DND-41 (cell line): ENCODE measurements around the gene FPR3.

ENCODE experiments used
- ATAC-seq: fragments of 200-7000 bp; cut with Tn5 transposase; 3 replicates; pipeline ENCODE4 v1.9.1; 2021; ENCODE audit warnings: low read depth; ENCODE audit not compliant: insufficient read depth
- DNase-seq: peaks from one replicate; pipeline ENCODE4 v3.0.0-alpha.2; 2020
- H2AFZ ChIP-seq: 2 replicates; pipeline ENCODE4 v1.6.0; 2012; ENCODE audit warnings: low read depth, low read length
- H3K27ac ChIP-seq: 2 replicates; pipeline ENCODE4 v1.5.1; 2012; ENCODE audit warnings: low read length, inconsistent platforms
- H3K27me3 ChIP-seq: fragments of 200-600 bp; sonication (generic); 2 replicates; pipeline ENCODE4 v1.6.0; 2012; ENCODE audit warnings: low read length, mild to moderate bottlenecking, inconsistent platforms; ENCODE audit not compliant: insufficient read depth, poor library complexity
- H3K36me3 ChIP-seq: 2 replicates; pipeline ENCODE4 v1.5.1; 2012; ENCODE audit warnings: low read length, inconsistent platforms; ENCODE audit not compliant: insufficient read depth
- H3K4me1 ChIP-seq: 2 replicates; pipeline ENCODE4 v1.5.1; 2012; ENCODE audit warnings: mild to moderate bottlenecking, low read length; ENCODE audit not compliant: insufficient read depth
- H3K4me2 ChIP-seq: 2 replicates; pipeline ENCODE4 v1.6.0; 2012; ENCODE audit warnings: mild to moderate bottlenecking, moderate library complexity, low read length, inconsistent platforms; ENCODE audit not compliant: insufficient read depth
- H3K4me3 ChIP-seq, 2 experiments: fragments of 200-600 bp in 1 of 2; shearing (Covaris generic) in 1 of 2; 2 replicates each; pipeline ENCODE4 v1.5.1; 2012 to 2016; ENCODE audit warnings: inconsistent platforms in 2 of 2, low read length in 2 of 2, mild to moderate bottlenecking in 2 of 2, low read depth in 1 of 2, moderate library complexity in 1 of 2
- H3K79me2 ChIP-seq: 2 replicates; pipeline ENCODE4 v1.6.0; 2012; ENCODE audit warnings: low read length, inconsistent platforms; ENCODE audit not compliant: insufficient read depth
- H3K9ac ChIP-seq: 2 replicates; pipeline ENCODE4 v1.6.0; 2012; ENCODE audit warnings: low read depth, mild to moderate bottlenecking, inconsistent platforms, low read length, moderate library complexity
- H3K9me3 ChIP-seq: 2 replicates; pipeline ENCODE4 v1.5.1; 2012; ENCODE audit warnings: low read length, moderate library complexity, mild to moderate bottlenecking, inconsistent platforms; ENCODE audit not compliant: insufficient read depth, severe bottlenecking
- H4K20me1 ChIP-seq: 2 replicates; pipeline ENCODE4 v1.6.0; 2012; ENCODE audit warnings: low read length; ENCODE audit not compliant: insufficient read depth
- EZH2 ChIP-seq: IDR thresholded peaks from 3 replicates; pipeline ENCODE4 v1.6.1; 2012; ENCODE audit warnings: borderline replicate concordance, low read depth, mild to moderate bottlenecking, moderate library complexity, low read length, inconsistent platforms; ENCODE audit not compliant: severe bottlenecking
- TF ChIP-seq, protein P1 (sequence below): IDR thresholded peaks from 2 replicates; pipeline ENCODE4 v1.5.1; 2012; ENCODE audit warnings: borderline replicate concordance, low read length, moderate library complexity, mild to moderate bottlenecking; ENCODE audit not compliant: poor library complexity, severe bottlenecking; ENCODE audit errors: extremely low read depth

FPR3 gene

DNA sequence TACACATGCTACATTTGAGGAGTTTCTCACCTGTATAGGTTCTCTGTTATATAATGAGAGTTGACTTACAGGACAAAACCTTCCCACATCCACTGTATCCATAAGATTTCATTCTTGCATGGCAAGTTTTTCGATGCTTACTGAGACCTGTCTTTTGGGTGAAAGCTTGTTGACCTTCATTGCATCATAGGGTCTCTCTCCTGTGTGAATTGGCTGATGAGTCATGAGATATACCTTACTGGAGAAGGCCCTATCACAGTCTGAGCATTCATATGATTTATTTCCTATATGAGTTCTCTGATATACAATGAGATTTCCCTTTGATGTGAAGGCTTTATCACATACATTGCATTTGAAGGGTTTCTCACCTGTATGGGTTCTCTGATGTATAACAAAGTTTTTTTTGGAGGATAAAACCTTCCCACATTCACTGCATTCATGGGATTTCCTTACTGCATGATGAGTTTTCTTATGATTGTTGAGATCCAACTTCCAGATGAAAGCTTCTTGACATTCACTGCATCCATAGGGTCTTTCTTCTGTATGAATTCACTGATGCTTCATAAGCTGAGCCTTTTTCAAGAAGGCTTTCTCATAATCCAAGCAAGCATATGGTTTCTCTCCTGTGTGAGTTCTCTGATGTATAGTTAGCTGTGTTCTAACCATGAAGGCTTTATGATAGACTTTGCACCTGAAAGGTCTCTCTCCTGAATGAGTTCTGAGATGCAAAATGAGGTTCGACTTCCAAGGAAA is 67.1 kb downstream of the FPR3 start:
- H3K9ac ChIP-seq, result no peak overlapping the region
- H3K79me2 ChIP-seq, result no peaks in the 10 kb centered on the region
- no peaks in the 10 kb centered on the region for H3K27me3 ChIP-seq
- no peak overlapping the region for H3K27ac ChIP-seq
- TF ChIP-seq, protein P1, sequence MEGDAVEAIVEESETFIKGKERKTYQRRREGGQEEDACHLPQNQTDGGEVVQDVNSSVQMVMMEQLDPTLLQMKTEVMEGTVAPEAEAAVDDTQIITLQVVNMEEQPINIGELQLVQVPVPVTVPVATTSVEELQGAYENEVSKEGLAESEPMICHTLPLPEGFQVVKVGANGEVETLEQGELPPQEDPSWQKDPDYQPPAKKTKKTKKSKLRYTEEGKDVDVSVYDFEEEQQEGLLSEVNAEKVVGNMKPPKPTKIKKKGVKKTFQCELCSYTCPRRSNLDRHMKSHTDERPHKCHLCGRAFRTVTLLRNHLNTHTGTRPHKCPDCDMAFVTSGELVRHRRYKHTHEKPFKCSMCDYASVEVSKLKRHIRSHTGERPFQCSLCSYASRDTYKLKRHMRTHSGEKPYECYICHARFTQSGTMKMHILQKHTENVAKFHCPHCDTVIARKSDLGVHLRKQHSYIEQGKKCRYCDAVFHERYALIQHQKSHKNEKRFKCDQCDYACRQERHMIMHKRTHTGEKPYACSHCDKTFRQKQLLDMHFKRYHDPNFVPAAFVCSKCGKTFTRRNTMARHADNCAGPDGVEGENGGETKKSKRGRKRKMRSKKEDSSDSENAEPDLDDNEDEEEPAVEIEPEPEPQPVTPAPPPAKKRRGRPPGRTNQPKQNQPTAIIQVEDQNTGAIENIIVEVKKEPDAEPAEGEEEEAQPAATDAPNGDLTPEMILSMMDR, result no peak
- TF ChIP-seq EZH2, result no peak
- H3K4me3 ChIP-seq, result no peak overlapping the region
- no peak overlapping the region for H2AFZ ChIP-seq
- no peaks in the 10 kb centered on the region for H4K20me1 ChIP-seq
- DNase-seq, result no peak
- H3K4me1 ChIP-seq, result no peaks in the 10 kb centered on the region
- H3K36me3 ChIP-seq, result peaks cover 32% of the 10 kb centered on the region; the same call in 1 of the 2 replicates
- peaks cover 81% of the 10 kb centered on the region for H3K9me3 ChIP-seq
- H3K4me2 ChIP-seq, result no peak overlapping the region
- no peak for ATAC-seq

DNA sequence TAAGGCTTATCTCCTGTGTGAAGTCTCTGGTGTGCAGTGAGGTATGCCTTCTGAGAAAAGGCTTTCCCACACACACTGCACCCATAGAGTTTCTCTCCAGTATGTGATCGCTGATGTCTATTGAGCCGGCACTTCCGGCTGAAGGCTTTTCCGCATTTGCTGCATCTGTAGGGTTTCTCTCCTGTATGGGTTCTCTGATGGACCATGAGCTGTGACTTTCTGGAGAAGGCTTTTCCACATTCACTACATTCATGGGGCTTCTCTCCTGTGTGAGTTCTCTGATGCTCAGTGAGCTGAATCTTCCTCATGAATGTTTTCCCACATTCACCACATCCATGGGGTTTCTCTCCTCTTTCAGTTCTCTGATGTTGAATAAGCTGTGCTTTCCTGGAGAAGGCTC is 78.1 kb downstream of the FPR3 start:
- Histone ChIP-seq H3K36me3 (peaks cover 75% of the 10 kb centered on the region), H3K27me3 (no peaks in the 10 kb centered on the region), H2AFZ (no peak overlapping the region), H3K4me3 (no peak overlapping the region), H4K20me1 (no peaks in the 10 kb centered on the region), H3K79me2 (no peaks in the 10 kb centered on the region), H3K9ac (no peak overlapping the region), H3K27ac (no peak overlapping the region), H3K9me3 (peaks cover 80% of the 10 kb centered on the region), H3K4me1 (no peaks in the 10 kb centered on the region), H3K4me2 (no peak overlapping the region)
- no peak for ATAC-seq
- no peak for TF ChIP-seq EZH2
- TF ChIP-seq, protein P1, result no peak
- no peak for DNase-seq
